ENCODE measurements around the gene PTPRD. TPM values are rescaled to one million over a fixed set of nuclear protein-coding genes. Genes with fewer than 3 reads are reported as not detected.

The PTPRD gene
- total RNA-seq, 1 donor from 2014 or later = 6.9 TPM

DNA sequence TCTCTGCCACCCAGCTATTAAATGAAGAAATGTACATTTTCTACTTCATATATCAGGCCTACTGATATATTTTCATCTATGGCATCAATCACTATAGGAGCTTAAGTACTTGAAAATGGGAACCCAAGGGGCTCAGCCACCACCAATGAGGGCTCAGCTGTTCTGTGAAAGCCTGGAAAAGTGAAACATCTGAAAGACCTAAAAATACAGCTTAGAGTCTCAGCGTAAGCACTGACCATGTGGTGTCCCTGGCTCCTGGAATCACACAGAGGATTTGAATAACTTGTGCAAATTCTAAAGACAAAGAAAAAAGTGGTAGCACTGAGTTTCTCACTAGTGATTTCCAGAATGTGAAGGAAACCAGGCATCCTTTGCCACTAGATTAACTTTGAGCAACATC, 64.5 kb downstream of the PTPRD start:
- H3K9me3 ChIP-seq = no peaks in the 10 kb centered on the region
- H3K4me1 ChIP-seq = no peaks in the 10 kb centered on the region
- intact Hi-C loops (cut with DNase I) = no loop called here
- no peak for DNase-seq (ENCODE audit: low spot score in 2 of 2)
- TF ChIP-seq, protein P1, sequence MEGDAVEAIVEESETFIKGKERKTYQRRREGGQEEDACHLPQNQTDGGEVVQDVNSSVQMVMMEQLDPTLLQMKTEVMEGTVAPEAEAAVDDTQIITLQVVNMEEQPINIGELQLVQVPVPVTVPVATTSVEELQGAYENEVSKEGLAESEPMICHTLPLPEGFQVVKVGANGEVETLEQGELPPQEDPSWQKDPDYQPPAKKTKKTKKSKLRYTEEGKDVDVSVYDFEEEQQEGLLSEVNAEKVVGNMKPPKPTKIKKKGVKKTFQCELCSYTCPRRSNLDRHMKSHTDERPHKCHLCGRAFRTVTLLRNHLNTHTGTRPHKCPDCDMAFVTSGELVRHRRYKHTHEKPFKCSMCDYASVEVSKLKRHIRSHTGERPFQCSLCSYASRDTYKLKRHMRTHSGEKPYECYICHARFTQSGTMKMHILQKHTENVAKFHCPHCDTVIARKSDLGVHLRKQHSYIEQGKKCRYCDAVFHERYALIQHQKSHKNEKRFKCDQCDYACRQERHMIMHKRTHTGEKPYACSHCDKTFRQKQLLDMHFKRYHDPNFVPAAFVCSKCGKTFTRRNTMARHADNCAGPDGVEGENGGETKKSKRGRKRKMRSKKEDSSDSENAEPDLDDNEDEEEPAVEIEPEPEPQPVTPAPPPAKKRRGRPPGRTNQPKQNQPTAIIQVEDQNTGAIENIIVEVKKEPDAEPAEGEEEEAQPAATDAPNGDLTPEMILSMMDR (IDR thresholded peaks at IDR 0.05) = no peak
- no peaks in the 10 kb centered on the region for H3K36me3 ChIP-seq
- no peaks in the 10 kb centered on the region for H3K27me3 ChIP-seq
- H3K4me3 ChIP-seq = no peak overlapping the region
- H3K27ac ChIP-seq = no peak overlapping the region

DNA sequence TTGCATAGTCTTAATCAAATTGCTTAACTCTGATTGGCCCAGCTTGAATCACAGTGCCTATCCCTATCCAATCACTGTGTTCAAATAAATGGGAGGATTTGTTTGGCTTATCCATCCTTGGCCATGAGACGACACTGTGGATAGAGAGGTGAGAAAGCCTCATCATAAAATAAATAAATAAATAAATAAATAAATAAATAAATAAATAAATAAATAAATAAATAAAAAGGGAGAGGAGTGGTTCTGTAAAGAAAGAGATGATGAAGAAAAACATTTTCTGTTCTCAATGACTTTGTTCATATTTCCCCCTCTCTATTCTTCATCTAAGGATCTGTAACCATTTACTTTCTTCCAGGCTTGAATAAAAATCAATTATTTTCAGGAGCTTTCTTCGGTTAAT, 74.7 kb downstream of the PTPRD start:
- Histone ChIP-seq H3K36me3 (no peaks in the 10 kb centered on the region), H3K9me3 (no peaks in the 10 kb centered on the region), H3K4me3 (no peak overlapping the region), H3K4me1 (no peaks in the 10 kb centered on the region), H3K27ac (no peak overlapping the region), H3K27me3 (no peaks in the 10 kb centered on the region)
- no peak for DNase-seq (ENCODE audit: low spot score in 2 of 2)
- TF ChIP-seq, protein P1 (IDR thresholded peaks at IDR 0.05) = no peak
- intact Hi-C loops (cut with DNase I) = no loop called here

DNA sequence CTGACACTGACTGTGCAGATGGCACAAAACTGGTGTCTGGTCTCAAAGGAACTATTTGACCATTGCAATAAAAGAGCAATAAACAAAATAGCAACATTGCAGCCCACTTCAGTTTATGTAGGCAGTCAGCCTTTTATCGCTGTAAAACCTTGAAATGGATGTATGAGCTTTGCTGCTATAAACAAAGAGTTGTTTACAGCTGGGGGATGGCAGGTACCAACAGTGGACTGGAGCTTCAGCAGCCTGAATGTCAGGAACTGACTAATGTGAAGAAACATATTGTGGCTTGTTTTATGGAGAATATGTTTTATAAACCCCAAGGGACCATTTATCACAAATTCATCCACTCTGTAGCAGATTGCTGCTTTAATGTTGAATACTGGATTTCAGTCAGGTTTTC, 78.0 kb downstream of the PTPRD start:
- Histone ChIP-seq H3K27me3 (no peaks in the 10 kb centered on the region), H3K9me3 (no peaks in the 10 kb centered on the region), H3K27ac (no peak overlapping the region), H3K4me1 (no peaks in the 10 kb centered on the region), H3K36me3 (no peaks in the 10 kb centered on the region), H3K4me3 (no peak overlapping the region)
- TF ChIP-seq, protein P1 (IDR thresholded peaks at IDR 0.05) = no peak
- intact Hi-C loops (cut with DNase I) = no loop called here
- no peak for DNase-seq (ENCODE audit: low spot score in 2 of 2)

DNA sequence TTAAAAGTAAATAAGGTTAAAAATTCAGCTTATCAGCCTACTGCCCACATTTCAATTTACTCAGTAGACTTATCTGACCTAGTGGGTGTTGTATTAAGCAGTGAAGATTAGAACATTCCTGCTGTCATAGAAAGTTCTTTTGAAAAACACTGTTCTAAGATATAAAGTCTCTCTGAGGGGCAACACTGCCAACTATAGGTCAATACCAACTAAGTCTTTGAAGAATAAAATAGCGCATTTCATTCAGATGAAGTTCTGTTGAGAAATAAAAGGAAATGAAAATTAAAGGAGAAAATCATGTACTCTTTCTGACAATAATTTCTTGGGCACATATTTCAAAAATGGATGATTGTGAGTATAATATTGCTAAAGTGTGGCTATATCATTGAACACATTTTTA, 86.8 kb downstream of the PTPRD start:
- DNase-seq (ENCODE audit: low spot score in 2 of 2) = no peak
- TF ChIP-seq, protein P1 (IDR thresholded peaks at IDR 0.05) = no peak
- Histone ChIP-seq H3K4me1 (no peaks in the 10 kb centered on the region), H3K27me3 (no peaks in the 10 kb centered on the region), H3K27ac (no peak overlapping the region), H3K9me3 (no peaks in the 10 kb centered on the region), H3K36me3 (no peaks in the 10 kb centered on the region), H3K4me3 (no peak overlapping the region)
- intact Hi-C loops (cut with DNase I) = no loop called here

DNA sequence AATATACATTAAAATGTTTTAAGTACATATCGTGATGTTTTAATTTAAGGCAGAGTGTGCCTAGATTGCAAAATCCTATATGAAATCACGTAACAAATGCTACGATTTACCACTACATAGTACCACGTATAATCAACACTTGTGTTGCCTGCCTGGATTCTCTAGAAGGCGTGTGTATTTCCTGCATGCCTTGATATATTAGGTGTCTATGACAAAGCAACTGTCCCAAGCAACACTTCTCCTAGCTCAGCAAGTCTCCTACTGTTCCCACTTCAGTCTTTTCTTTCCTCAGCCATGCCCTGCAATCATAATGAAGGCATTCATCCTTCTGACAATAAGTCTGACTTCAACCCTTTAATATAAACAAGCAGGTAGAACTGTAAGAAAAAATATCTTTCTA, 89.6 kb downstream of the PTPRD start:
- intact Hi-C loops (cut with DNase I) = no loop called here
- Histone ChIP-seq H3K36me3 (no peaks in the 10 kb centered on the region), H3K4me3 (no peak overlapping the region), H3K9me3 (no peaks in the 10 kb centered on the region), H3K4me1 (no peaks in the 10 kb centered on the region), H3K27ac (no peak overlapping the region), H3K27me3 (no peaks in the 10 kb centered on the region)
- TF ChIP-seq, protein P1 (IDR thresholded peaks at IDR 0.05) = no peak
- no peak for DNase-seq (ENCODE audit: low spot score in 2 of 2)

DNA sequence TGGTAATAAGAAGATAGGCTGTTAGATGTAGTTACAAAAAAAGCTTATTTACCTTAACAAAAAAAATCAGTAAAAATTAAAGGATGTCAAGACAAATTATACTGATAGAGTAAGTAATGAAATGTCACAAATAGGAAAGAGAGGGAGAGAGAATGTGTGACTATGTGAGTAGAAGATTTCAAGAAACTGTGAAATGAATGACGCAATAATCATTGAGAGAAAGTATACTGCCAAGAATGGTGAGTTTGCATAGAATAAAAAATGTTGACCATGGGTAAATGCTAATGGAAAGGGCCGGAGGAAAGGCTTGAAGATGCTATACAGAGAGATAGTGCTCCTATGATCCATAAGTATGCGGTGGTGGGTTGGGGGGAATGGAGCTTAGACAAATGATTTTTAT, 100.7 kb downstream of the PTPRD start:
- no peak for DNase-seq (ENCODE audit: low spot score in 2 of 2)
- Histone ChIP-seq H3K36me3 (no peaks in the 10 kb centered on the region), H3K9me3 (peaks cover 0 to 7% of the 10 kb centered on the region in 2 donors), H3K27ac (no peak overlapping the region), H3K4me1 (no peaks in the 10 kb centered on the region), H3K4me3 (no peak overlapping the region), H3K27me3 (no peaks in the 10 kb centered on the region)
- intact Hi-C loops (cut with DNase I) = no loop called here
- TF ChIP-seq, protein P1 (IDR thresholded peaks at IDR 0.05) = no peak
